HG03097 (cell line): Measurements from ENCODE around the gene PDZD7.

ENCODE experiments used
- ATAC-seq: cut with Tn5 transposase; IDR thresholded peaks from one replicate; pipeline ENCODE4 v1.9.1; 2021; ENCODE audit not compliant: unreplicated experiment, low FRiP score

PDZD7 gene

DNA sequence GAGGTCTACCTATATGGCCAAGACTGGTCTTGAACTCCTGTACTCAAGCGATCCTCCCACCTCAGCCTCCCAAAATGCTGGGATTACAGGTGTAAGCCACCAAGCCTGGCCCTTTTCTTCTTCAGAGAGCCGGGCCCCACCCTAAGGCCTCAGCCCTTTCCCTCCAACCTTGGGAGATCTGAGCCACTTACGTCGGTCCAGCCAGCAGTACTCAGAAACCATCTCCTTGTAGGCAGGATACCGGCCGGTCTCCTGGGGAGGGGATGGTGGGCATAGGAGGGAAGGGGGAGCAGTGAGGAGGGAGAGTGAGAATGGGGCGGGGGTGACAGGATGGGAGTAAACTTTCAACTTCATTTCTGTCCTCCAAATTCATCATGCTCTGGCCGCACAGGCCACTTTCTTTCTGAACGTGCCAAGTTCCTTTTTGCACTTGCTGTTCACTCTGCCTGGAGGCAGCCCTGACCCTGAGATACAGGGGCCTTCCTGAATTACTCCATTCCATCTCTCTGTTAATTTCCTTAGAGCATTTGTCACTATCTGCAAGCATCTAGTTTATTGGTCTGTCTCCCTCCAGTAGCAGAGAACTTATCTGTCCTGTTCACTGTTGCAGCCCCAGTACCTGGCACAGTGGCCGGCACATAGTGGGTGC, 10.4 kb downstream of the PDZD7 start:
- no peak for ATAC-seq

DNA sequence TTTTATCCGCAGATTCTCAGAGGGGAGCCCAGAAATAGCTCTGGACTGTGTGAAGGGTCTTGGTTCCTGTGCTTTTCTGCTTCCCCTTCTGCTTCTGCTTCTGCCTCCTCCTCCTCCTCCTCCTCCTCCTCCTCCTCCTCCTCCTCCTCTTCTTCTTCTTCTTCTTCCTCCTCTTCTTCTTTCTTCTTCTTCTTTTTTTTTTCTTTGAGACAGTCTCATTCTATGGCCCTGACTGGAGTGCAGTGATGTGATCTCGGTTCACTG, 11.6 kb downstream of the PDZD7 start:
- ATAC-seq = no peak

DNA sequence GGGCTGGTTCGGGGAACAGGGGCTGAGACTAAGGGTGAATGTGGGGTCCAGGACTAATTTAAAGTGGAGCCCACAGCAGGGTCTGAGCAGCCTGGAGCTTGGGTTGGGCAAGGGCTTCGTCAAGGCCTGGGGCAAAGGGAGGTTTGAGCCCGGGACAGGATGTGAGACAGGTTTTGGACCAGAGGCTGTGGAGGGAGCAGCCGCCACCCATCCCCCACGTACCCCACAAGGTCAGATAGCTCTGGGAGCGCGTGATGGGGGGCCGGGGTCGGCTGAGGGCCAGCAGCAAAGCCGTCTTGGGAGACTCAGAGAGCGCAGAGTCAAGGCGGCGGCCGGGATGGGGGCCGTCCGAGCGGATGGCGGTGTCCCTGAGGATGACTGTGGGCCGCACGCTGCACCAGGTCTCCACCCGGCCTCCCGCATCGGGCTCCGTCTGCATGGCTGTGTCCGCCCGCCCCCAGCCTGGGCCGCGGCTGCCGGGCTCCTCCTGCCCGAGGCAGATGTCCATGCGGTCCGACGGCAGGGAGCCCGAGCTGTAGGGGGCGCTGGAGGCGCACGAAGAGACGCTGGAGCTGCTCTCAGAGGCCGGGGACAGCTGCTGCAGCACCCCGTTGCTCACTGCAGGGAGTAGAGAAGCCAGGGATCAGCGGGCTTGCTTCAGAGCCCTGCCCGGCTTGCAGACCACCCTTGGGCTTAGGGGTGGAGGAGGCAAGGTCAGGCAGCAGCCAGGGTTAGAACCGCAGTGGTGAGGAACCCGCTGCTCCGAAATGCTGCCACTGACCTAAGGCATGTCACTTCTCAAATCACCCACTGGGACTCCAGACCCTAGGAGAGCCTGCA, 12.1 kb downstream of the PDZD7 start:
- no peak for ATAC-seq

DNA sequence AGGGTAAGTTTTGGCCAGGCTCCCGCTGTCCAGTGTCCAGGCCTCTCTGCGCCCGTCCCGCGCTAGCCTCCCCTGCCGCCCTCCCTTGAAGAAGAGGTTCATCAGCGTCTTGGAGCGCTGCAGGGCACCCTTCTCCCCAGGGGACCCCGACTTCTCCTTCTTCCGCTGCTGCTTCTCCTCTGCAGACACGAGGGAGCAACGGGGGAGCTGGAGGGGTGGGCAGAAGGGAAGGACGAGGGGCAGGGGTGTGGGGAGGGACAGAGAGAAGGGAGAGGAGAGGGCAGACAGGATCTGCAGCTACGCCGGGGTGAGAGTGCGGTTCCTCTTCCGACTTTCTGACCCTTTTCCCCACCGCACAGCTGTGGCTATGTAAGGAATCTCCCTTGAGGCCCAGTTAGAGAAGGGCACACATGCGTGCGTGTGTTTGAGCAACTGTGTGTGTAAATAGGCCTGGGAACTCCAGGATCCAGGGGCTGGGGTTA, 12.8 kb downstream of the PDZD7 start:
- ATAC-seq = no peak

DNA sequence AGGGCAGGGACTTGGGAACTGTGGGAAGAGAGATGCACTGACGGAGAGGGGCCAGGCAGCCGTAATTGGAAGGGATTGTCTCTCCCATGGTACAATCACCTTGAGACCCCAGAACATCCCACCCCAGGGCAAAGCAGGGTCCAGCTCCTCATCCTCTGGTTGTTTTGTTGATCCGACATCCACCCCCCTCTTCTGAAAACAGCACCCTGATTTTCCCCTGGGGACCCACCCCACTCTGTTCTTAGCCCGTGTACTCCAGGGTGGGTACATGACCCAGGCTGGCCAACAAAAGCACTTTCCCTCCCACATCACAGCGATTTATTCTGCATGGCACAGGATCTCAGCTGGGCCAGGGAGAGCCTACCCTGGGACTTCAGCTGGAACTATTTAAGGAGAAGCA, 14.1 kb downstream of the PDZD7 start:
- ATAC-seq = no peak

DNA sequence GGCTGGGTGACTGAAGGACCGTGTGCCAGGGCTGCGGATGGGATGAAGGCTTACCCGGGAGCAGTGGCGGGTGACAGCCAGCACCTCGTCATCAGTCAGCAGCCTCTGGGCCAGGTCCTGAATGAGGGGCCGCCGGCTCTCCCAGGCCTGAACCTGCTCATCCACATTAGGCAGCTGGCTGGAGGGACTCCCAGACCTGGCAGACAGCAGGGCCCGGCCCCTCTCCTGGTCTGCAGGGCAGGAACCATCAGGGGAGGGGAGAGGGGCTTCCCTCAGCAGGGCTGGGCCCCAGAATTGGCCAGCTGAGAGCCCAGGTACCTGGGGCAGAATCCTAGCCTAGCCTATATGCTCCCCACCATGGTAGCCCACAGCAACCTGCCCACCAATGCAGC, 15.4 kb downstream of the PDZD7 start:
- ATAC-seq = no peak

DNA sequence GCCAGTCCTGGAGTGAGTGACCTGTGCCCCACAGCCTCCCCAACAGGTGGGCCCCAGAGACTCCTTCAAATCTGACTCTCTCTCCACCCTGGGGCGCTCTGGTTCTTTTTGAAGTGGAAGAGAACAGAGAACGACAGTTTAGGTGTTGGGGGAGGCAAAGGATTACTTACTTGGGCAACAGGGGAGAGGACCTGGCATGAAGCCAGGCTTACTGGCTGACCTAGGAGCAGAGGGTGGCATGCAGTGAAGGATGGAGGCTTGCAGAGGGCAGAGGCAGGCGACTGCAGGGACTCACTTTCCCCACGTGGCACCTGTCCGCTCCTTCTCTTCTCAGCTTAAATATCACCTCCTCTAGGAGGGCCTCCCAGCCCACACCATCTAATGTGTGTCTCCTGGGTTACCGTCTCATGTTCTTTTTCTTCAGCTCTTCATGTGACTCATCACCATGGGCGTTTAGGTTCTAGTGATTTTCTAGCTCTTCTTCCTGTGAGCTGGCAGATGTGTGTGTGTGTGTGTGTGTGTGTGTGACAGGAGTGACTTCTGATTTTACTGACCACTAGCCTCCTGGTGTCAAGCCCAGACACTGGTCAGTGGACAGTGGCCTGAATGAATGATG, 15.9 kb downstream of the PDZD7 start:
- ATAC-seq = no peak

DNA sequence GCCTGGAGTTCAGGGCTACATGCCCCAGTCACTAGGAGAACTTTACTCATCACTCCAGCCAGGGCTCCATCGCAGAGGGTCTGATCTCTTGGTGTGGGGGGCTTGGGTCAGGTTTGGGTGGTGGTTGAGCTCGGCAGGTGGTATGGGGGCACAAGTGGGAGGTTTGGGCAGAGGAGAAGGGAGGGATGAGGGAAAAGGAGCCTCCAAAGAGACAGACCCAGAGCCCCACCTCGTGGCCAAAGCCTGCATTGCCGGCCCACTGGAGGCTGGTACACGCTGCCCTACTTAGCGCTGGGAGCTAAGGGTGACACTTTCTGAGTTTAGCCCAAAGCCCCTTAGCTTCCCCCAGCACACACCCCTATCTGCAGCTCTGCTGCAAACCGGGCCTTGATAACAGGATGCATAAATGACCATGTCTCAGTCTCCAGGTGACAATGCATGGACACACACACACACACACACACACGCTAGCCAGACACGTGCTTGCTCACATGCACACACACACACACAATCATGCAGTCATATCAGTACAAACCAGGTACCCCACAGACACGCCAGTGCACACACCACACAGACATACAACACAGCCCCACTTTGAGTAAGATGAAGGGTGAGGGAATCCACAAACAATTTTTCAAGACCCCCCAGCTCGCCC, 16.6 kb downstream of the PDZD7 start:
- ATAC-seq = no peak

DNA sequence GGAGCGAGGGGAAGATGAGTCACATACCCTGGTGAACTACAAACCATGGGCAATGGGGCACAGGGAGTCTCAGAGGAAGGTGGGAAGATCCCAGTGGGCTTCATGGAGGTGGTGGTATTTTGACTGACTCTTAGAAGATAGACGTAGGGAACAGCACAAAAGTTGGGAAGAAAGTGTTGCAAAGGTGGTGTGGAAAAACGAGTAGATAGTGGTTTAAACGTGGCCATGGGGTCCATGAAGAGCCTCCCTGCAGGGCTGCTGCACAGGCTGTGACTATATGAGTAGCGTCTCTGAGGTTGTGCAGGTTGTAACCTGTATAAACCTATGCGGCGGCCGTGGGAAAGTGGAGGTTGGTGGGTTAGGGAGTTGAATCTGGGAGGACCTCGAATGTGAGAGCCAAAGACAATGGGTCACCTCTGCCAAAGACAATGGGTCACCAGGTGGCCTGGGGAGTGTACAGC, 17.5 kb downstream of the PDZD7 start:
- ATAC-seq = no peak

DNA sequence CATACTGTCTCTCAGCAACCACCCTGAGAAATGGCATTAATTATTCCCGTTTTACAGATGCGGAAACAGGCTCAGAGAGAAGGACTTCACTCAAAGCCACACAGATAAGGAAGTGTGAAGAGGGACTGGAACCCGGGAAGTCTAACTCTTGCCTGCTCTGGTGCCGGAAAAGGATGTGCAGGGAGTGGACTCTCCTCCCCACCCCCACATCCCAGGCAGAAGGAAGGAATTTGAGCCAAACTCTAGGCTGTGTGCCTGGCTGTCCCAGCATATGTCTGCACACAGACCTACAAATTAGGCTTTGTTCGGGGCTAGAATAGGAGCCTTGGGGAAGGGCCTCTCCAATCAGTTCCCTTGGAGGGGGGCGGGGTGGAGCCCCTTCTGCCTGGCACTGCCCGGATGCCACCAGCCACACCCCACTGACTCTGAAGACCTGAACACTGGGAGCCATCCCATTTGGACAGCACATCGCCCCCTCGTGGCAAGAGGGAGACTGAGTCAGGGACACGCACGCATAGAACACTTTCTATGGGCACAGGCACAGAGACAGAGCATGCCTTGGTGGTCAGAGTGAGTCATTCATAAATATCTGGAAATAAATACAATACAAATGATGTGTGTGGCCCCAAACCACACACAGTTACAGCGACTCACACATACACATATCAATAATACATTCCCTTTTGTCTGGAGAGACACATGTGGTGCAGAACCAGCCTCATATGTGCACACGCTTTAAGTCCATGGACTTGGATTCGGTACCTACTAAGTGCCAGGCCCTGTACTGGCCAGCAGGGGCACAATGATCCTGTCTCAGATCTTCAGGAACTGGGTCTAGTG, 18.2 kb downstream of the PDZD7 start:
- peak; percentile 62 for ATAC-seq

DNA sequence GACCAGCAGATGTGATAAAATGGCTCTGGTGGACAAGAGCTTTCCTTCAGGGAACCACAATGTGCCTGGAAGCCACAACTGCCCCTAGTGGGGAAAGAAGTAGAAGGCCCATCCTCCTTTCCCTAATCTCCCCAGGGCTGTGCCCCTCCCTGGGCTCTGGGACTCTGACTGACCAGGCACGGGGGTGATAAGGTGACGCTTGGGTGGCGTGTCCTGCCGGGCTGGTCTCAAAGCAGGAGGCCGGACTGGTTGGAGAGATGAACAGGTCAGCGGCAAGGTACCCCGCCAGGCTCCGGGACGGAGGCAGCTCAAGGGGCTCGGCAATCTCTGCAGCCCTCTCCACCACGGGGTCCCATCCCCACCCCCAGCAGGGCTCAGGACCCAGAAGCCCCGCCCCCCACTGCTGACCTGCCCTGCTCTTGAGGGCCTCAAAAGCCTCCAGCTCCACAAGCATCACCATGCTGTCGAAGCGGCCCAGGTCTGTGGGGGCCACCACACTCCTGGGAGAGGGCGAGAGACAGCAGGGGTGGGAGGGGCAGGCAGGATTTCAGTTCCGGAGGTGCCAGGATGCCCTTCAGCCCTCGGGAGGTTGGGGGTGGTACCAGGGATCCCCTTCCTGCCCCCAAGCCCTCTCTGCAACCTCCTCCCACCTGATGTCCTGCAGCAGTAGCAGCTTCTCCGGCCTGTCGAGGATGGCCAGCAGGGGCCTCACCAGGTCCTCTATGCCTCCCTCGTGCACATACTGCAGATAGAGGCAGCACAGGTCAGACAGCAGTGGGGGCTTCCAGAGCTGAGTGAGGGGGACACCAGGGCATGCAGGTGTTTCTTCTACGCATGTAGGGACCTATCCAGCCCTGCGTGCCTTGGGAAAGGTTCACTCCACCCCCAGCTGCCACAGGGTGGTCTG, 19.2 kb downstream of the PDZD7 start:
- no peak for ATAC-seq

DNA sequence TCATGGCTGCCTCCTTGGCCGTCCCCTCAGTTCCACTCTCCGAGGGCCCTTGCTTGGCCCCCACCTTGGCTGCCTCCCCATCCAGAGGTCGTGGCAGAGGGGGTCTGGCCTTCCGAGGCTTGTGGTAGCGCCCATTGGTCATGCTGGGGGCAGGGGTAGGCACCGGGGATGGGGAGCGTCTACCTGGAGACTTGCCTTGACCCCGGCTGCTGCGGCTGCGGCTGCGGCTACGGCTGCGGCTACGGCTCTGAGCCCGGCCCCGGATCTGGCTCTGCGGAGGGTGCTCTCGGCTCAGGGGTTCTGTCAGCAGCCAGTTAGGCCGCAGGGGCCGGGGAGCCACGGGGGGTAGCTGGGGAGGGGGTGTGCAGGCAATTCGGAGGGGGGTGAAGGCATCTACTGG, 20.6 kb downstream of the PDZD7 start:
- no peak for ATAC-seq

DNA sequence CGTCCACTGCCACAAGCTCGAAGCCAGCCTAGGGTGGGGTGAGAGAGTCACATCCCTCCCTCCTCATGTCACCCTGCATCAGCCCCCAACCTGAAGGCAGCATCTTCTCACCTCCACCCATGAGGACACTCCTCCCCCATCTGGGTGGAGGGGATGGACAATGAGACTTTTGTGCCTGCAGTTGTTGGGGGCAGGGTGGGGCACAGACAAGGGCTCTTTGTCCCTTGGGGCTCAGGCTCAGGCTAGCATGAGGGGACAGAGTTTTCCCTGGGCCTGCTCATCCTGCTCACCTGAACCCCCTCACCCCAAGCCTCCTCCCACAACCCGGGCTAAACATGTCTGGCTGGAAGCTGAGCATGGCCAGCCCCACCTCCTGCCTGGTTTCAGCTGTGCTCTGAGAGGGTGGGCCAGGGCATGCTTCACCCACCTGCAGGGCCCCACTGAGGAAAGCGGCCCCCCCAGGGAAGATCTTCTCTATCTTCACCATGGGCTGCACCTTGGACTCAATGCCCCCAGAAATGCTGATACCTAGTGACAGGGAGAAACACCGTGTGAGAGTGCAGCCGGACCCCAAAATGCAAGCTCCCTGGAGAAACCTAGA, 22.0 kb downstream of the PDZD7 start:
- ATAC-seq = no peak

DNA sequence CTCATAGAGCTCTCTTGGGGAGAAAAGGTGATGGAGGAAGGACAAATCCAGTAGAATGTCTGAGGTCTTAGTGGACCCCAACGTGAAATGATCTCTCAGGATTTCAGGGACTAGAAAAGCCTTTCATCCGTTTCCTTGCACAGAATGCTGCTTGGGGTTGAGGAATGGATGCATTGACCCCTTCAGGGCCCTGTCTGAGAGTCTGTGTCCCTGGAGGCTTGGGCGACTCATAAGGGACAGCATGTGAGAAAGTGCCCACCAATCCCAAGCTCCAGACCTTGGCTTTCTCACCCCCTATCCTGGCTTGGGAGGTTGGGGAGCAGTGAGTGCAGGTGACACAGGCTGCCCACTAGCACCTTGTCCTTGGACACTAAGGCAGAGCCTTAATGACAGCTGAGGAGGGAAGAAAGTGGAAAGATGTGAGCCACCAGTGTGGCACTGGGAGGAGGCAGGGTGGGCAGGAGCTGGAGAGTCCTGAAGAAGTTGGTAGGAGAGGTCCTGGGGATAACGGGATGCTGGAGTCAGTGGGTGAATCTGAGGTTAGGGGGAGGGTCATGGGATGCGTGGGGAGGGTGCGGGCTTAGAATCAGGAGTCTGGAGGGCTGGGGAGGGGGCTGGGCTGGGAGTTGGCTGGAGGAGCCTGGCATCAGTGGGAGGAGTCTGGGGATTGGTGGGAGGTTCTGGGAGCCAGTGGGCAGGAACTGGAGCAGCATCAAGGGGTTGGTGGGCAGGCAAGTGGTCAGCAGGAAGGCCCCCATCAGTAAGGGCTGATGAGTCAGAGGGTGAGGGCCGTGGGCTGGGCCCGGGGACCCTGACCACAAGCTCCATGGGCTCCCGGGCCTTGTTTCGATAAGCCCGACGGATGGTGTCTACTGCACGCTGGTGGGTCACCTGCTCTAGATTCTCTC, 22.8 kb downstream of the PDZD7 start:
- ATAC-seq = no peak

DNA sequence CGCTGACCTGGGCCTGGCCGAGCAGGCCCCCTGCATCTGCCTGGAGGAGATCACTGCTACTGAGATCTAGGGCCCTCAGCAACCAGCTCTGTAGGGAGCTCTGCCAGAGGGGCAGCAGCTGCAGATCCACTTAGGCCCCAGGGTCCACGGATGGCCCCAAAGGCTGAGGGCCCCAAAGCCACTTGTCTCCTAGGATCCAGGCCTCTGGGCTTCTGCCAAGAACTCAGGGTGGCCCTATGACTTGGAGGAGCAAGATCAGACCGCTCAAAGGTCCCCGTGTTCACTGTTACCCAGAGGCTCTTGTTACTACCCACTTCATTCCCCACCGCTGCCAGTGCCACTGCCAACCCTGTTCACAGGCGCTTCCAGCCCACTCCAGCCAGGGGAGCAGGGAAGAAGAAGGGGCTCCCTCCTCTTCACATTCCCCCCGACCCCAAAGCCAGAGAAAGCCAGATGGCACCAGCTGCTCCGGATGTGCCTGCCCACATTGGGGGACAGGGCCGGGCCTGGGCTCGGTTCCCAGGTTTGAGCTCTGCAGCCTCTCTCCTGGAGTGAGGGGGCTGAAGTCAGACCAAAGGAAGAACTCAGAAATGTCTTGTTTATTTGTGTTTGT, 23.7 kb downstream of the PDZD7 start:
- ATAC-seq = no peak

DNA sequence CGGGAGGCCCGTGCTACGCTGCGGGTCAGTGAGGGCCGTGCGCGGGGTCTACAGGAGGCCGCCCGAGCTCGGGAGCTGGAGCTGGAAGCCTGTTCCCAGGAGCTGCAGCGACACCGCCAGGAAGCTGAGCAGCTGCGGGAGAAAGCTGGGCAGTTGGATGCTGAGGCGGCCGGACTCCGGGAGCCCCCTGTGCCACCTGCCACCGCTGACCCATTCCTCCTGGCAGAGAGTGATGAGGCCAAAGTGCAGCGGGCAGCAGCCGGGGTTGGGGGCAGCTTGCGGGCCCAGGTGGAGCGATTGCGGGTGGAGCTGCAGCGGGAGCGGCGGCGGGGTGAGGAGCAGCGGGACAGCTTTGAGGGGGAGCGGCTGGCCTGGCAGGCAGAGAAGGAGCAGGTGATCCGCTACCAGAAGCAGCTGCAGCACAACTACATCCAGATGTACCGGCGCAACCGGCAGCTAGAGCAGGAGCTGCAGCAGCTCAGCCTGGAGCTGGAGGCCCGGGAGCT, 24.3 kb downstream of the PDZD7 start:
- no peak for ATAC-seq

DNA sequence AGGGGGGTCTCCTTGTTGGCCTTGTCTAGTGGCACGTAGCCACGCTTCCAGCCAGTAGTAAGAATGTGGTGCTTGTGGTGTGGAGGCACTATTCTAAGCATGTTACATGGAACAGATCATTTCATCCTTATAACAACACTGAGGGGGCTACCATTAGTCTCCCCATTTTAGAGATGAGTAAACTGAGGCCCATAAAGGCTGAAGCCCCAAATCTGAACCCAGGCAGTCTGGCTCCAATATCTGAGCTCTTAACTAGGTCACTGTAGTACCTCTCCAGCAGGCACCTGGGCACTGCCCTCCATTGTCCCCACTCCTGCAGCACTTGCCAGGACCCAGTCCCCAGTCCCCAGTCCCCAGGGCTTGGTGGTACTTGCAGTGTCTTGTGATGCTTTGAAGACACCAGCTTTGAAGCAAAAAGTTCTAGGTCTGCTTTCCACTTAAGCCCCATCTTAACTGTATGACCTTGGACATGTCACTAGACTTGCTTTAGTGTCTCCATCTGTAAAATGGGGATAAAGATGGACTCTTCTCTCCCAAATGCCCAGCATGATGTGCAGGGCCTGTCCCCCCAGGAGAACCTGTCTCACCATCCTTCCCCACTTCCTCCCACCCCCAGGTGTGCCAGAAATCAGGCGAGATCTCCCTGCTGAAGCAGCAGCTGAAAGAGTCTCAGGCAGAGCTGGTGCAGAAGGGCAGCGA, 24.9 kb downstream of the PDZD7 start:
- no peak for ATAC-seq
